ENCODE data around the gene SIPA1L3.

GRCh38 chr19:38061294-38061693 lies 154.3 kb downstream of the SIPA1L3 start:
- TF ChIP-seq SMC3 (IDR thresholded peaks at IDR 0.05; ENCODE audit: borderline replicate concordance, low read length) (no peak), SUZ12 (IDR thresholded peaks at IDR 0.05; ENCODE audit: unreplicated experiment) (no peak)

Measured in GM12878 (cell line).